Trophoblast cell (in vitro differentiated cells and primary cell): ENCODE measurements around the gene NRCAM.

Source experiments
- DNase-seq, 2 donors: peaks; one replicate each; pipeline ENCODE4 v3.0.0-alpha.2; 2016
- H2AFZ ChIP-seq: 2 replicates; pipeline ENCODE4 v1.6.1; 2013; ENCODE audit warnings: low read length, moderate library complexity, mild to moderate bottlenecking; ENCODE audit not compliant: insufficient read depth, poor library complexity
- H2AK5ac ChIP-seq: 2 replicates; pipeline ENCODE4 v1.6.1; 2013; ENCODE audit warnings: mild to moderate bottlenecking, low read length
- H2BK120ac ChIP-seq: 2 replicates; pipeline ENCODE4 v1.6.1; 2013; ENCODE audit warnings: low read length, mild to moderate bottlenecking, moderate library complexity; ENCODE audit not compliant: insufficient read depth, poor library complexity
- H2BK12ac ChIP-seq: 2 replicates; pipeline ENCODE4 v1.6.1; 2013; ENCODE audit warnings: mild to moderate bottlenecking, low read length, moderate library complexity
- H2BK5ac ChIP-seq: 2 replicates; pipeline ENCODE4 v1.6.1; 2013; ENCODE audit warnings: low read length, low read depth, moderate library complexity, mild to moderate bottlenecking; ENCODE audit not compliant: poor library complexity
- H3K14ac ChIP-seq: 2 replicates; pipeline ENCODE4 v1.6.1; 2013; ENCODE audit warnings: mild to moderate bottlenecking, low read length
- H3K18ac ChIP-seq: 2 replicates; pipeline ENCODE4 v1.6.1; 2013; ENCODE audit warnings: mild to moderate bottlenecking, low read length
- H3K23ac ChIP-seq: 2 replicates; pipeline ENCODE4 v1.6.1; 2013; ENCODE audit warnings: low read length
- H3K27ac ChIP-seq: 2 replicates; pipeline ENCODE4 v1.5.1; 2013; ENCODE audit warnings: low read depth, mild to moderate bottlenecking, inconsistent platforms, low read length, moderate library complexity
- H3K27me3 ChIP-seq: 2 replicates; pipeline ENCODE4 v1.6.1; 2013; ENCODE audit warnings: inconsistent platforms, mild to moderate bottlenecking, low read length, moderate library complexity; ENCODE audit not compliant: insufficient read depth
- H3K36me3 ChIP-seq, 2 experiments: 1 replicate in 1 of 2; 2 replicates in 1 of 2; pipeline ENCODE4 v1.6.1; 2013; ENCODE audit warnings: low read length in 2 of 2, mild to moderate bottlenecking in 2 of 2, moderate library complexity in 1 of 2; ENCODE audit not compliant: insufficient read depth in 2 of 2, control insufficient read depth in 1 of 2
- H3K4ac ChIP-seq: 2 replicates; pipeline ENCODE4 v1.6.1; 2013; ENCODE audit warnings: low read depth, mild to moderate bottlenecking, low read length, moderate library complexity
- H3K4me1 ChIP-seq, 2 experiments: 1 replicate in 1 of 2; 2 replicates in 1 of 2; pipeline ENCODE4 v1.6.1; 2013; ENCODE audit warnings: low read length in 2 of 2, mild to moderate bottlenecking in 2 of 2, moderate library complexity in 1 of 2; ENCODE audit not compliant: insufficient read depth in 2 of 2, control insufficient read depth in 1 of 2
- H3K4me2 ChIP-seq: 2 replicates; pipeline ENCODE4 v1.6.1; 2013; ENCODE audit warnings: inconsistent platforms, mild to moderate bottlenecking, low read length, moderate library complexity
- H3K4me3 ChIP-seq: 2 replicates; pipeline ENCODE4 v1.5.1; 2013; ENCODE audit warnings: mild to moderate bottlenecking, low read depth, low read length, inconsistent platforms
- H3K79me1 ChIP-seq: one replicate; pipeline ENCODE4 v1.6.1; 2013; ENCODE audit warnings: low read length
- H3K79me2 ChIP-seq: 2 replicates; pipeline ENCODE4 v1.6.1; 2013; ENCODE audit warnings: low read length, mild to moderate bottlenecking; ENCODE audit not compliant: control insufficient read depth, insufficient read depth, poor library complexity
- H3K9ac ChIP-seq: 2 replicates; pipeline ENCODE4 v1.6.1; 2013; ENCODE audit warnings: mild to moderate bottlenecking, low read length
- H3K9me3 ChIP-seq: 2 replicates; pipeline ENCODE4 v1.6.1; 2013; ENCODE audit warnings: low read depth, mild to moderate bottlenecking, control low read depth, inconsistent platforms, low read length; ENCODE audit not compliant: insufficient read depth
- H4K12ac ChIP-seq: 2 replicates; pipeline ENCODE4 v1.6.1; 2013; ENCODE audit warnings: low read depth, mild to moderate bottlenecking, low read length, moderate library complexity
- H4K8ac ChIP-seq: 2 replicates; pipeline ENCODE4 v1.6.1; 2013; ENCODE audit warnings: low read depth, mild to moderate bottlenecking, low read length, moderate library complexity
- H4K91ac ChIP-seq: one replicate; pipeline ENCODE4 v1.6.1; 2013; ENCODE audit warnings: low read depth, mild to moderate bottlenecking, low read length, moderate library complexity
- WGBS: extraction: QIAGEN DNeasy Blood & Tissue Kit; methylation state at CpG from one replicate; pipeline ENCODE4 v1.1.7; 2013; ENCODE audit warnings: missing lambda C conversion rate; ENCODE audit not compliant: insufficient read length, insufficient coverage; ENCODE audit errors: extremely low coverage; 5-methylcytosine and 5-hydroxymethylcytosine counted together

The NRCAM gene

GRCh38 chr7:108452707-108453106 lies 3.5 kb downstream of the NRCAM start:
- H3K27me3 ChIP-seq = peaks cover 34% of the 10 kb centered on the region
- no peak overlapping the region for H2BK12ac ChIP-seq
- peak in 1 of 2 donors; percentile 21 for DNase-seq
- no peak overlapping the region for H3K4ac ChIP-seq
- H3K4me1 ChIP-seq = peaks cover 10 to 16% of the 10 kb centered on the region in 2 experiments
- no peaks in the 10 kb centered on the region for H3K36me3 ChIP-seq
- no peak overlapping the region for H3K14ac ChIP-seq
- H3K23ac ChIP-seq = no peak overlapping the region
- H3K4me2 ChIP-seq = no peak overlapping the region
- H2AK5ac ChIP-seq = no peak overlapping the region
- no peak overlapping the region for H3K18ac ChIP-seq
- no peak overlapping the region for H3K9ac ChIP-seq
- no peaks in the 10 kb centered on the region for H3K79me1 ChIP-seq
- H2AFZ ChIP-seq = no peak overlapping the region
- no peak overlapping the region for H2BK120ac ChIP-seq
- WGBS = no CpG with 5 or more reads among the region's 2 CpGs
- no peak overlapping the region for H4K8ac ChIP-seq
- H3K79me2 ChIP-seq = no peaks in the 10 kb centered on the region
- H3K4me3 ChIP-seq = no peak overlapping the region
- no peak overlapping the region for H2BK5ac ChIP-seq
- peaks cover 8% of the 10 kb centered on the region for H3K9me3 ChIP-seq
- H4K12ac ChIP-seq = no peak overlapping the region
- no peak overlapping the region for H3K27ac ChIP-seq
- H4K91ac ChIP-seq = no peak overlapping the region

DNA sequence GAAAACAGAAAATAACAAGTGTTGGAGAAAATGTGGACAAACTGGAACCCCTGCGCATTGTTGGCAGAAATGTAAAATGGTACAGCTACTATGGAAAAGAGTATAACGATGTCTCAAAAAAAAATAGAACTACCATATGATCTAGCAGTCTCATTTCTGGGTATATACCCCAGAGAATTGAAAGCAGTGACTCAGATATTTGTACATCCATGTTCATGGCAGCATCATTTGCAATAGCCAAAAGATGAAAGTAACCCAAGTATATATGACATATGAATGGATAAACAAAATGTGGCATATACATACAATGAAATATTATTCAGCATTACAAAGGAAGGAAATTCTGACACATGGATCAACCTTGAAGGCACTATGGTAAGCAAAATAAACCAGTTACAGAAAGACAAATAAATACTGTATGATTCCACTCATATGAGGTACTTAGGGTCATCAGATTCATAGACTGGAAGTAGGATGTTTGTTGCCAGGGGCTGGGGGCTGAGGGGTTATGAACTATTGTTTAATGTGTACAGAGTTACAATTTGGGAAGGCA lies 4.9 kb downstream of the NRCAM start:
- H3K4me2 ChIP-seq = no peak overlapping the region
- no peak for DNase-seq
- peaks cover 23% of the 10 kb centered on the region for H3K27me3 ChIP-seq
- H4K8ac ChIP-seq = no peak overlapping the region
- no peak overlapping the region for H3K23ac ChIP-seq
- no peak overlapping the region for H3K18ac ChIP-seq
- H3K14ac ChIP-seq = no peak overlapping the region
- no peak overlapping the region for H2BK120ac ChIP-seq
- no peak overlapping the region for H4K12ac ChIP-seq
- H2AFZ ChIP-seq = no peak overlapping the region
- H3K9me3 ChIP-seq = peaks cover 8% of the 10 kb centered on the region
- H2AK5ac ChIP-seq = no peak overlapping the region
- H2BK5ac ChIP-seq = no peak overlapping the region
- no peak overlapping the region for H3K4ac ChIP-seq
- no peaks in the 10 kb centered on the region for H3K79me1 ChIP-seq
- no peaks in the 10 kb centered on the region for H3K79me2 ChIP-seq
- no peak overlapping the region for H3K27ac ChIP-seq
- no peaks in the 10 kb centered on the region for H3K36me3 ChIP-seq
- no peak overlapping the region for H4K91ac ChIP-seq
- no CpG with 5 or more reads among the region's 2 CpGs for WGBS
- H3K9ac ChIP-seq = no peak overlapping the region
- no peak overlapping the region for H3K4me3 ChIP-seq
- H3K4me1 ChIP-seq = peaks cover 10 to 16% of the 10 kb centered on the region in 2 experiments
- no peak overlapping the region for H2BK12ac ChIP-seq

GRCh38 chr7:108450160-108450559 lies 6.1 kb downstream of the NRCAM start:
- H2AFZ ChIP-seq = no peak overlapping the region
- H3K27ac ChIP-seq = no peak overlapping the region
- H3K23ac ChIP-seq = no peak overlapping the region
- no peaks in the 10 kb centered on the region for H3K79me2 ChIP-seq
- H3K9me3 ChIP-seq = peaks cover 1% of the 10 kb centered on the region
- no peak overlapping the region for H3K4me3 ChIP-seq
- peaks cover 11% of the 10 kb centered on the region for H3K27me3 ChIP-seq
- H3K4me1 ChIP-seq = peaks cover 2 to 6% of the 10 kb centered on the region in 2 experiments
- H2BK12ac ChIP-seq = no peak overlapping the region
- no peak overlapping the region for H4K8ac ChIP-seq
- no peak overlapping the region for H3K14ac ChIP-seq
- no peak overlapping the region for H3K9ac ChIP-seq
- no peak for DNase-seq
- WGBS = no CpG with 5 or more reads among the region's 1 CpG
- no peak overlapping the region for H4K12ac ChIP-seq
- H3K36me3 ChIP-seq = no peaks in the 10 kb centered on the region
- no peak overlapping the region for H2BK120ac ChIP-seq
- no peak overlapping the region for H3K4ac ChIP-seq
- H3K79me1 ChIP-seq = no peaks in the 10 kb centered on the region
- no peak overlapping the region for H2BK5ac ChIP-seq
- H3K18ac ChIP-seq = no peak overlapping the region
- H3K4me2 ChIP-seq = no peak overlapping the region
- H4K91ac ChIP-seq = no peak overlapping the region
- no peak overlapping the region for H2AK5ac ChIP-seq

DNA sequence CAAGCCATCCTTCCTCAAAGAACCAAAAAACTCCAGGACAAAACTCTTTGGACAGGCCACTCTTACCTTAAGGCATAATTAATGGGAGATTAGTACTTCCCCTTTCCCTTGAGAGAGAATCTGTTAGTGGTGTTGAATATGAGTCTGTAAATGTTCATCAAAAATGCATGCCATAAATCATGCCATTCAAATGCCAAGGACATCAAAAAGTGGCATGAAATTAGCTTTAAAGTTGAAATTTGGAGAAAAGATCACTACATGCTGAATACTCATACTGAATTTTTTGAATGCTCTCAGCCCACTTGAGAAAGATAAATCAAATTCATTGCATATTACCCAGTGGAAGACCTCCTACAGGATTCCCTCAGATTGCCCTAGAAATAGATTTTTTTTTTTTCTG lies 6.7 kb downstream of the NRCAM start:
- no peak overlapping the region for H4K91ac ChIP-seq
- no peak overlapping the region for H4K8ac ChIP-seq
- H2BK5ac ChIP-seq = no peak overlapping the region
- H2BK120ac ChIP-seq = no peak overlapping the region
- no peak overlapping the region for H3K27ac ChIP-seq
- no peaks in the 10 kb centered on the region for H3K79me2 ChIP-seq
- H2BK12ac ChIP-seq = no peak overlapping the region
- no peak overlapping the region for H2AFZ ChIP-seq
- H3K4ac ChIP-seq = no peak overlapping the region
- H3K36me3 ChIP-seq = no peaks in the 10 kb centered on the region
- no peak for DNase-seq
- H3K79me1 ChIP-seq = no peaks in the 10 kb centered on the region
- H3K23ac ChIP-seq = no peak overlapping the region
- no peaks in the 10 kb centered on the region for H3K9me3 ChIP-seq
- H3K27me3 ChIP-seq = peaks cover 4% of the 10 kb centered on the region
- no peak overlapping the region for H3K4me3 ChIP-seq
- no peak overlapping the region for H3K14ac ChIP-seq
- H4K12ac ChIP-seq = no peak overlapping the region
- no peak overlapping the region for H3K18ac ChIP-seq
- H3K4me1 ChIP-seq = no peaks in the 10 kb centered on the region
- no peak overlapping the region for H3K4me2 ChIP-seq
- H2AK5ac ChIP-seq = no peak overlapping the region
- H3K9ac ChIP-seq = no peak overlapping the region
